ENCODE measurements around the gene PABPC3. TPM values are rescaled to one million over a fixed set of nuclear protein-coding genes. Genes with fewer than 3 reads are reported as not detected.

Gene PABPC3
- total RNA-seq, 3 donors from 2014 or later: 0.17 to 0.22 TPM; not detected in 1

GRCh38 chr13:25130944-25131343 is 35.0 kb downstream of the PABPC3 start:
- Histone ChIP-seq H3K4me3 (no peak overlapping the region), H3K9me3 (no peaks in the 10 kb centered on the region), H3K4me1 (ENCODE audit: low read depth) (no peaks in the 10 kb centered on the region), H3K36me3 (ENCODE audit: low read depth) (no peaks in the 10 kb centered on the region)
- DNase-seq (no peak), ATAC-seq (no peak)
- intact Hi-C loops (cut with DNase I, micrococcal nuclease): no loop called here
- TF ChIP-seq CTCF (IDR thresholded peaks at IDR 0.05): no peak

DNA sequence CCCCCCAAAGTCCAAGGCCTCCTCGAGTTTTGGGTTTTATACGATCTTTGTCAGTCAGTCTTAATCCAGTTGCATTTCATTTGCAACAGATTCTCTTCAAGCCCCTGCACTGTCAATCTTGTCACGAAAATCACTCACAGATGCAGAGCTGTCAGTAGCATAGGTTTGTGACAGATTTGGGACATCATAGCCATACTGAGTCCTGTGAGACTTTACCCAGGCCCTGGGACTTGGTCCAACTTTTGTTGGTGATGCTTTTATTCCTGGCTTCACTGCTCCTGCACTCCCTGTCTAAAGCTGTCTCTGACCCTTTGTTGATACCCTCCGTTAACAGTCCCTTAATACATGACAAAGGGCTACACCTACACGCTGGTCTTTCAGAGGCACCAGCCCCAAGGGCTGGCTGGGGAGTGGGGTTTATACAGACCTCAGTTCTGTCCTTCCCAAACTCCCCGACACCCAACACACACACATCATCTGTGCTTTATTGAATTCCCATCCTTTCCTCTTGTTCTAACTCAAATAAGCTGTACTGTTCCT is 36.0 kb downstream of the PABPC3 start:
- no peaks in the 10 kb centered on the region for H3K36me3 ChIP-seq (ENCODE audit: low read depth)
- DNase-seq (no peak), ATAC-seq (no peak)
- H3K4me3 ChIP-seq: no peak overlapping the region
- intact Hi-C loops (cut with DNase I, micrococcal nuclease): no loop called here
- no peaks in the 10 kb centered on the region for H3K9me3 ChIP-seq
- H3K4me1 ChIP-seq (ENCODE audit: low read depth): no peaks in the 10 kb centered on the region
- no peak for TF ChIP-seq CTCF (IDR thresholded peaks at IDR 0.05)

DNA sequence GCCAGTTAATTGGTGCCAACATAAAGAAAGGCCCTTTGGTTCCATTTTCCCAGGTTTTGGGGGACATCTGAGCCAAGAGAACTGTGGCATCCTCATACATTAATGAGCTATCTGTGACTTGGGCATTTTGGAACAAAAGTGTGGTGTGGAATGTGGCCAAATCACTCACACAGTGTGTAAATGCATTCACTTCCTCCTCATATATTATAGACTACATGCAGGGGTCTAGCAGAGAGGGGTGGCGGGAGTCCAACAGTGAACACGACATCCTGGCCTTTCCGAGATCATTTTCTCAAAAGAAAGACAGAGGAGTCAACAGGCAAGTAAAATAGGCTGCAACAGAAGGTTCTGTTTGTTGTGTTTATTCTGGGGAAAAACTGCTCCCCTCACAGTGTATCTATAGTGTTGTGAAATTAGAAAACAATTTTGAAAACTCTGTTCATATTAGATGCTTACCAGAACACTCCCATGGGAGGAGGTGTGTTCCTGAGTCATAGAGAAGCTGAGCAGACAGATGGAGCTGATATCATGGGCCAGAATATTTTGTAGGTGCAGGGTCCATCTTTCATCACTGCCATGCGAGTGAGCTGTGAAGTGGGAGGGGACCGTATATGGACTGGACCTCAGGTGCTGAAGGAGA is 36.9 kb downstream of the PABPC3 start:
- ATAC-seq (no peak), DNase-seq (no peak)
- Histone ChIP-seq H3K4me1 (ENCODE audit: low read depth) (no peaks in the 10 kb centered on the region), H3K9me3 (no peaks in the 10 kb centered on the region), H3K4me3 (no peak overlapping the region), H3K36me3 (ENCODE audit: low read depth) (no peaks in the 10 kb centered on the region)
- intact Hi-C loops (cut with DNase I, micrococcal nuclease): no loop called here
- no peak for TF ChIP-seq CTCF (IDR thresholded peaks at IDR 0.05)

GRCh38 chr13:25135896-25136295 is 40.0 kb downstream of the PABPC3 start:
- no peak for TF ChIP-seq CTCF (IDR thresholded peaks at IDR 0.05)
- Histone ChIP-seq H3K4me3 (no peak overlapping the region), H3K4me1 (ENCODE audit: low read depth) (no peaks in the 10 kb centered on the region), H3K36me3 (ENCODE audit: low read depth) (no peaks in the 10 kb centered on the region), H3K9me3 (no peaks in the 10 kb centered on the region)
- DNase-seq (no peak), ATAC-seq (no peak)
- intact Hi-C loops (cut with DNase I, micrococcal nuclease): no loop called here

DNA sequence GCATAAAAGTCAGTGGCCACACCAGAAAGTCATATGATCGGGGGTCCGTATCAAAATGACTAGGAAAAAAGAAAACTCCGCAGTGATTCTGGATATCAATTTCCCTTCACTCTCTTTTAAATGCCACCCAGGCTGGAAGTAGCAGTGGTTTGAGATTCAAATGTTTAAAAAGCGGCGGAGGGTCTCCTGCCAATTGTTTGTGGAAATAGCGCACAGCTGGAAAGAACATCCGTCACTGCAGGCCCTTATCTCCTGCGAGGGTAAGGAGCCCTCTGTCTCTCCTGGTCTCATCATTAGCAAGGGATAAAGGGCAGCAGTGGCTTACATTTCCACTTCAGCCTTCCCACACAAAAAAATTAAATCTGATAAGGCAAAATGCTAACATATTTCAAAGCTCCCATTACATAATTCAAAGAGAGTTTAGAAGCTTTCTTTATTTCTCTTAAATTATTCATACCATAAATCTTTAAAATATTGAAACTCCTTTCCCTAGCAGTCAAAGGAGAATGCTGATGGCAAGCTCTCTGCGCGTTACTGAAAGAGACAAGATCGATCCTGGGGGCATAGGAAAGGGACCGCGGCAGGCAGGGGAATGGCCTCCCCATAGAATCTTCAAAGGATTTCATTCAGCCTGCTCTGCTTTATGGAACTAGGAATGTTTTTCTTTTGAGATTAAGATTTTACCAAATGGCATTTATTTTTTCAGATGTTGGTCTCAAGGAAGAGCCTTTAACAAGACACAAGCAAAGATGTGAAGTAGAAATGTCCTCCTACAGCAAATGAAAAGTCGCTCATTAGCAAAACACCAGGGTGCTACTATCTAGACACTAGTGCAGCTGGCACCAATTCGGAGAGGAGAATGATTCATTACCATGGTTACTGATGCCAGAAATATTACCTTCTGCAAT is 41.2 kb downstream of the PABPC3 start:
- H3K36me3 ChIP-seq (ENCODE audit: low read depth): no peaks in the 10 kb centered on the region
- no peaks in the 10 kb centered on the region for H3K9me3 ChIP-seq
- no peak for ATAC-seq
- H3K4me3 ChIP-seq: no peak overlapping the region
- H3K4me1 ChIP-seq (ENCODE audit: low read depth): no peaks in the 10 kb centered on the region
- no peak for TF ChIP-seq CTCF (IDR thresholded peaks at IDR 0.05)
- no peak for DNase-seq
- intact Hi-C loops (cut with DNase I, micrococcal nuclease): no loop called here
